ENCODE data around the gene HTATSF1. TPM values are rescaled to one million over a fixed set of nuclear protein-coding genes. Genes with fewer than 3 reads are reported as not detected.

HTATSF1 gene
- total RNA-seq, 2 experiments from 2014 or later: 62.1 to 63.2 TPM

DNA sequence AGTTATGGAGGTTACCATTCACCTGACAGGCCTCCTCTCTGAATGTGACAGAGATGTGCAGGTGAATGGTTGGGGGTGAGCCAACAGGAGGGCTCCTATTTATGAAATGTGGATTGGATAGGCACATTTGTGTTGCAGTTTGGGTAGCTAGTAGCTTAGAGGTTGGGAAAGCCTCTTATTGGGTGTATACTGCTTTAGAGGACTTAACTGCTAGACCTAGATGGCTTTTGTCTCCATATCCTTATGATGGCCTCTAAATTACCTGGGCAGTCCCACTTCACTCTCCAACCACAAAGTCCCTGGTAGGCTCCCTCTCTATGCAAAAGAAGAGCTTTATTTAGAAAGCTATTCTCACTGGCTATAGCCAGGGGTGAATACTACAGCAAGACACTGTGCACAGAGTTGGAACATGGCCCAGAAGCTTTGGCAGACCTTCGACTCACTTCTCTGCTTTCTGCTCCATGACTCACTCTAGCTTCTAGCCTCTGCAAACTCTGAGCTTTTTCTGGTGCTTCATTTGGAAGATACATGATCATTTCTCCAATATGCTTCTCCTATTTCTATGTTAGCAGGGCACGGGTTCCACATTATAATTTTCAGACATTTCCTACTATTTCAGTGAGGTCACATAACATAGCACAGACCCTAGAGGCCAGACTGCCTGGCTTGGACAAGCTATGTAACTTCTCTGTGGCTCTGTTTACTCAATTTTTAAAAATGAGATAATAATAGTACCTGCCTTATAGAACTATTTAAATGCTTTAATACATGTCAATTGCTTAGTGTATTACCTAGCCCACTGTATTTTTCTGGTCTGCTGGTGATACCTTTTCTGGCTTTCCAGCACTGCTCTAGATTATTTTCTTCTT, 28.6 kb downstream of the HTATSF1 start:
- H3K36me3 Mint-ChIP-seq (ENCODE audit: low read depth): peaks cover 15% of the 10 kb centered on the region
- peaks cover 3% of the 10 kb centered on the region for H3K9me3 Mint-ChIP-seq
- peaks cover 16% of the 10 kb centered on the region for H3K4me1 Mint-ChIP-seq
- no peak overlapping the region for H3K4me3 Mint-ChIP-seq
- CTCF ChIA-PET: interaction anchor here (0.8 to 1.6 kb wide), 3 partner anchors 8 to 44 kb away, joined by 3 to 4 read pairs (median 4); no protein-coding TSS in a partner anchor
- no peak overlapping the region for H3K27ac Mint-ChIP-seq
- DNase-seq: no peak
- POLR2A ChIA-PET: no interaction called here
- no peaks in the 10 kb centered on the region for H3K27me3 Mint-ChIP-seq

DNA sequence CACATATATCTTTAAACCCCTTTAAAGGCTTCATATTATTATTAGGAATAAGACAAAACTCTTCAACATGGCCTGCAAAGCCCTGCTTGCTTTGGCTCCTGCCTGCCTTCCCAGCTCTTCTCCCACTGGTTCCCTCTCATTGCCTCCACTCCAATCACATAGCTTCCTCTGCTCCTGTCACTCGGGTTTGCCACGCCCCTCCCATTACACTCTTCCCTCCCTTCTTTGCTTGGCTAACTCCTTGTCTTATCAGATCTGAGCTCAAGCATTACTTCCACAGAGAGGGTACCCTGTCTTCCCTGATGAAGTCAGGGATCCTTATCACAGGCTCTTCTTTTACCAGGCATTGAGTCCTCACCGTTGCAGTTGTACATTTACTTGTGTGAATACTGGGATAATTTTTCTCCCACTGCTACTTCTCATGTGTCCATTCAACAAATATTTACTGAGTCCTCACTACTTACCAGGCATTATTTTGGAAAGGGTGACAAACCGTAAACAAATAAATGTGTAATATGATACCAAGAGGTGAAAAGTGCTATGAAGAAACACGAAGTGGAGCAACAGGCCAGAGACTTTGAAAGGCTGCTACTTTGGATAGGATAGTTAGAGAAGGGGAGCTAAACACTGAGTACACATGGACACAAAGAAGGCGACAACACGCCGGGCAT, 31.4 kb downstream of the HTATSF1 start:
- Mint-ChIP-seq H3K4me3 (no peak overlapping the region), H3K9me3 (peaks cover 3% of the 10 kb centered on the region), H3K27me3 (no peaks in the 10 kb centered on the region), H3K36me3 (ENCODE audit: low read depth) (peaks cover 9% of the 10 kb centered on the region), H3K27ac (no peak overlapping the region), H3K4me1 (peaks cover 8% of the 10 kb centered on the region)
- ChIA-PET POLR2A (no interaction called here), CTCF (no interaction called here)
- DNase-seq: no peak

DNA sequence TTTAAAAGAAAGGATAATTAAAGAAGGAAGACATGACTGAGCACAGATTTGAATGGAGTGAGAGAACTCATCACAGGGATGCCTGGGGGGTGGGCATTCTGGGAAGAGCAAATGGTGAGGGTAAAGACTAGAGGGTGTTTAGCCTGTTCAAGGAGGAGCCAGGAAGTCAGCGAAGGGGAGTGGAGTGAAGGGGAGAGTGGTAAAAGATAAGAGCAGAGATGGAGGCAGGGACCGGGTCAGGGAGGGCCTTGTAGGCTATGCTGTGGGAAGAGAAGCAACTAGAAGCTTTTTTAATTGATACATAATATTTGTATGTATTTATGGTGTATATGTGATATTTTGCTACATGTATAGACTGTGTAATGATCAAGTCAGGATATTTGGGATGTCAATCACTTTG, 32.4 kb downstream of the HTATSF1 start:
- Mint-ChIP-seq H3K36me3 (ENCODE audit: low read depth) (peaks cover 5% of the 10 kb centered on the region), H3K4me3 (no peak overlapping the region), H3K4me1 (peaks cover 8% of the 10 kb centered on the region), H3K27ac (no peak overlapping the region), H3K9me3 (peaks cover 2% of the 10 kb centered on the region), H3K27me3 (no peaks in the 10 kb centered on the region)
- POLR2A ChIA-PET: no interaction called here
- CTCF ChIA-PET: no interaction called here
- no peak for DNase-seq

DNA sequence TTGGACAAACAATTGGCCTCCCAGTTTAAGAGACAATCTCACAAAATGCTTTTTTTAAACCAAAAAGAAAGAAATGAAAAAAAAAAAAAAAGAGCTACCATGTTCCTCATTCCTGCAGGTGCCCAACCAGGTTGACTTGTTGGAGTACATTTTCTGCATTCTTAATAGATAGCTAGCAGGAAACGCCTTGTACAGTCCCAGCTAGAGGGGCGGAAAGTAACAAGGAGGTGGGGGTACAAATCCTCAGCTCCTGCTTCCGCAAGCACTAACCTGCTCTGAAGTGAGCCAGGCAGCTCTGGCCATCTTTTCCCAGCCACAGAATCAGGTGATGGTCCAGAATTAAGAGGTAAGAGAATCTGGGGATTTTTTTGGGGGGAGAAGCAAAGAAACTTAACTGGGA, 34.6 kb downstream of the HTATSF1 start, which contains the start of gene VGLL1:
Gene VGLL1 (plus strand): TSS at position 265 of the 400 bp plus-strand sequence. CDS start 3,806 bp downstream, outside the sequence.
- CTCF ChIA-PET: interaction anchor here (0.6 kb wide), 3 partner anchors 35 to 947 kb away, joined by 3 to 4 read pairs (median 3); no protein-coding TSS in a partner anchor
- POLR2A ChIA-PET: interaction anchor here (0.6 kb wide), 1 partner anchor 27 kb away, joined by 3 read pairs; no protein-coding TSS in a partner anchor

DNA sequence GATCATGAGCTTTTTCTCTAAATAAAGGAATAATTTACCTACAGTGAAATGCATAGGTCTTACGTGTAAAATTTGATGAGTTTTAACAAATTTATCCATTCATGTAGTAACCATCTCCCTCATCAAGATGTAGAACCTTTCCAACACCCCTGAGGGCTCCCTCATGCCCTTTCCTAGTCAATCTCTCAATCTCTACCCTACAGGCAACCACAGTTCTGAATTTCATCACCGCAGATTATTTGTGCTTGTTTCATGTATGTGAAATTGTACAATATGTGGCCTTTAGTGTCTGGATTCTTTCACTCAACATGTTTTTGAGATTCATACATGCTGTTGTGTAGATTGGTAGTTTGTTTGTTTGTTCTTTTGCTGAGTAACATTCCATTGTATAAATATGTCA, 36.7 kb downstream of the HTATSF1 start:
- H3K9me3 Mint-ChIP-seq: no peaks in the 10 kb centered on the region
- no peak overlapping the region for H3K4me3 Mint-ChIP-seq
- CTCF ChIA-PET: interaction anchor here (0.7 kb wide), 1 partner anchor 14 kb away, joined by 3 read pairs; no protein-coding TSS in a partner anchor
- H3K27me3 Mint-ChIP-seq: peaks cover 7% of the 10 kb centered on the region
- H3K4me1 Mint-ChIP-seq: peaks cover 6% of the 10 kb centered on the region
- POLR2A ChIA-PET: no interaction called here
- no peak for DNase-seq
- no peak overlapping the region for H3K27ac Mint-ChIP-seq
- no peaks in the 10 kb centered on the region for H3K36me3 Mint-ChIP-seq (ENCODE audit: low read depth)

More for the DNA sequence above, 34.6 kb downstream of the HTATSF1 start, which contains the start of gene VGLL1:
- no peak within 1 kb of the TSS for H3K27ac Mint-ChIP-seq
- H3K4me3 Mint-ChIP-seq: no peak within 1 kb of the TSS
- H3K36me3 Mint-ChIP-seq (ENCODE audit: low read depth): peaks cover 5% of the 10 kb centered on the region
- peaks cover 7% of the 10 kb centered on the region for H3K27me3 Mint-ChIP-seq
- no peak for DNase-seq
- no peaks in the 10 kb centered on the region for H3K9me3 Mint-ChIP-seq
- H3K4me1 Mint-ChIP-seq: peaks cover 8% of the 10 kb centered on the region

DNA sequence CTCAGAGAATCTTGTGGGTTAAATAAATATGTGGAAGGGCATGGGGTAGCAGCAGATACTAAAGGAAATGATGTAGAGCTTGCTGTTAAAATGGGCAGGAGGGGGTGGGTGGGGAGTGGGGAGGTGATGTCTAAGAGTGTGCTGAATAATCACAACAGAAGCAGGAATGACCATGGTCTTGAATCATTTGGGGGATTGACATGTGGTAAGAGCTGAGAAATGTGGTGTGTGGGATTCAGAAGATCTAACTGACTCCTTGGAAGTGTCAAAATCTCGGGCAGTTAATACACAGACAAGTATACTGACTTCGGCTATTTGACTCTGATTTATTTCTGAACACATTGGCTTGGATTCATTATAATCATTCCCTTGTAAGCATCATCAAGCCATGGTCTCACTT, 41.4 kb downstream of the HTATSF1 start:
- no peak overlapping the region for H3K4me3 Mint-ChIP-seq
- H3K27ac Mint-ChIP-seq: no peak overlapping the region
- no peaks in the 10 kb centered on the region for H3K36me3 Mint-ChIP-seq (ENCODE audit: low read depth)
- peaks cover 12% of the 10 kb centered on the region for H3K4me1 Mint-ChIP-seq
- no peaks in the 10 kb centered on the region for H3K9me3 Mint-ChIP-seq
- DNase-seq: no peak
- POLR2A ChIA-PET: no interaction called here
- H3K27me3 Mint-ChIP-seq: peaks cover 7% of the 10 kb centered on the region
- CTCF ChIA-PET: no interaction called here

DNA sequence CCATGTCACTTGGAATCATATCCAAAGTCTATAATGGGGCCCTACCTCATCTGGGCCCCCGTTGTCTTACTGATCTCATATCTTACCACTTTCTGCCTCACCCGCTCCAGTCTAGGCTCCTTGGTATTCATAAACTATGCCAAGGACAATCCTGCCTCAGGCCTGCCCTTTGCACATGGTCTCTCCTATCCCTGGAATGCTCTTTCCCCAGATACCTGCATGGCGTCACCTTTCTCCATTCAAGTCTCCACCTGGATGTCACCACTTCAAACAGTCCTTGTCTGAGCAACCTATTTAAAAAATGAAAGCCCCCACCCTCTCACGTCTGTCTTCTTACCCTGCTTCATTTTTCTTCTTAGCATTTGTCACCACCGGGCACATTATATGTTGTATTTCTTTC, 42.8 kb downstream of the HTATSF1 start:
- ChIA-PET POLR2A (no interaction called here), CTCF (no interaction called here)
- H3K27ac Mint-ChIP-seq: no peak overlapping the region
- no peaks in the 10 kb centered on the region for H3K36me3 Mint-ChIP-seq (ENCODE audit: low read depth)
- peaks cover 6% of the 10 kb centered on the region for H3K27me3 Mint-ChIP-seq
- peaks cover 23% of the 10 kb centered on the region for H3K4me1 Mint-ChIP-seq
- no peak overlapping the region for H3K4me3 Mint-ChIP-seq
- H3K9me3 Mint-ChIP-seq: no peaks in the 10 kb centered on the region
- no peak for DNase-seq

DNA sequence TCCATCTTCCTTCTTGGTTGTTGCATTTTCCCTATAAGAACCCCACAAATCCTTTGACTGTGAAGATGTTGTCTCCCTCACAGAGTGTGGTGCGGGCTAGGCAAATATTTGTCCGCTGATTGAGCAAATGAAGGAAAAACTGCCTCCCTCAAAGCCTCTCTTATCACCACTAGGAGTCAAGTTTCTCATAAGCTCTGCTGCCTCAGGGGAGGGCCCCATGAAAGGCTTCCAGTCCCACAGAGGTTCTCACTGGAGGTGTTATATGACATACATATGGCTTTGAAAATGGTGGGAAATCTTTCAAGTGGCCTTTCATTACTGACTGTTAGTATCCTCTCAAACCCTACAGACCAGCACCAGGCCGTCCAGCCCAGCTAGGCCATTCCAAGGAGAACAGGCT, 43.9 kb downstream of the HTATSF1 start:
- ChIA-PET POLR2A (no interaction called here), CTCF (no interaction called here)
- no peak overlapping the region for H3K4me3 Mint-ChIP-seq

DNA sequence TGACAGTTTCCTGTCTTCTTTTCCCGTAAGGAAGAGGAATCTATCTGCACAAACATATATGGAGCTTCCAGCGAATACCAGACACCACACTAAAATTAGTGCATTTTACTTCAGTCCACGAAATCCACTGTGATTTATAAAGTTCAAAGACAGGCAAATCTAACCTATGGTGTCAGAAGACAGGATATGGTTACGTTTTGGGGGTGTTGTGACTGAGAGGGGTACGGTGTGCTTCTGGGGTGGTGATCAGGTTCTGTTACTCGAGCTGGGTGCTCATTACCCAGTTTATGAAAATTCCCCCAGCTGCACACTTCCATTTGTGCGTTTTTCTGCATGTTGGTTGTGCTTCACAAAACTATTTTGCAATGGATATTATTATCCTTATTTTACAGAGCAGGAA, 44.9 kb downstream of the HTATSF1 start:
- H3K27ac Mint-ChIP-seq: no peak overlapping the region
- peaks cover 44% of the 10 kb centered on the region for H3K4me1 Mint-ChIP-seq
- H3K27me3 Mint-ChIP-seq: no peaks in the 10 kb centered on the region
- DNase-seq: no peak
- no peaks in the 10 kb centered on the region for H3K9me3 Mint-ChIP-seq
- ChIA-PET CTCF (interaction anchor here (1.2 kb wide), 1 partner anchor 35 kb away, joined by 3 read pairs; no protein-coding TSS in a partner anchor), POLR2A (no interaction called here)
- H3K36me3 Mint-ChIP-seq (ENCODE audit: low read depth): no peaks in the 10 kb centered on the region
- H3K4me3 Mint-ChIP-seq: no peak overlapping the region

More for the DNA sequence above, 43.9 kb downstream of the HTATSF1 start:
- H3K27ac Mint-ChIP-seq: no peak overlapping the region
- no peaks in the 10 kb centered on the region for H3K36me3 Mint-ChIP-seq (ENCODE audit: low read depth)
- peaks cover 4% of the 10 kb centered on the region for H3K27me3 Mint-ChIP-seq
- H3K4me1 Mint-ChIP-seq: peaks cover 34% of the 10 kb centered on the region
- no peaks in the 10 kb centered on the region for H3K9me3 Mint-ChIP-seq
- no peak for DNase-seq

DNA sequence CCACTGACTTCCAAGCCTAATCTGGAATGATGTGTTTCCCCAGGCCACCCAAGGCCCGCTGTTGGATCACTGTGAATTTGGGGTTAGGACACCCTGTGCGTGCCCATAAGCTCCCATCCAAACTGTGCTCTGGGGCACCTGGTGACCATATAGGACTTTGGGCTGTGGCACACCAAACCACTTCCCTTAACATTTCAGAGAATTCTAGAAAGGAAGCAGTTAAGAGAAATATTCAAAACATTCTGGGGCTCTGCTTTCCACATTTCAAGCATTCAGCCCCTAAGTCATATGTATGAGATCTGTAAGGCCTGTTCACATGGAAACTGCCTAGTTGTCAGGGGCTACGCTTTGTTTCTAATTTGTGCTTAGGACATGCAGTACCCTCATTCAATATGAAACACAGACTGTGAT, 49.0 kb downstream of the HTATSF1 start:
- POLR2A ChIA-PET: no interaction called here
- H3K4me3 Mint-ChIP-seq: peak overlapping the region; percentile 4
- DNase-seq: peak; percentile 31
- no peaks in the 10 kb centered on the region for H3K36me3 Mint-ChIP-seq (ENCODE audit: low read depth)
- CTCF ChIA-PET: no interaction called here
- H3K4me1 Mint-ChIP-seq: peaks cover 51% of the 10 kb centered on the region
- peak overlapping the region; percentile 90 for H3K27ac Mint-ChIP-seq
- no peaks in the 10 kb centered on the region for H3K27me3 Mint-ChIP-seq
- no peaks in the 10 kb centered on the region for H3K9me3 Mint-ChIP-seq

DNA sequence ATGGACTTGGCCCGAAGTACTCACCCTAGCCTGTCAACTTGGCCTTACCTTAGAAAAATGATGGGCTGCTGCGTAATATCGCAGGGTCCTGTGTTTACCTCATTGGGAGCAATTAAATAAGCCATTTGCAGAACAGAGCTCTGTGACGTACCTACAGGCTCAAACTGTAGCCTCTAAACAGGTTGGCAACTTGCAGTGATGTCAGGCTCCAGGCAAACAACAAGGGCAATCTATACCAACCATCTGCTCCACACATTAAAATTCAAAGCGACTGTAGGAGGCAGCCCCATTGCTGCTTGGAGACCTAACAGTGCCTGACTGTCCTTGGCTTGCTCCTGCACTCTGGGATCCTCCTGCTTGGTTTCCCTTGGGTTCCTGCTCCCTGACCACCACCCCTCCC, 51.8 kb downstream of the HTATSF1 start:
- Mint-ChIP-seq H3K27me3 (no peaks in the 10 kb centered on the region), H3K36me3 (ENCODE audit: low read depth) (no peaks in the 10 kb centered on the region), H3K4me1 (peaks cover 37% of the 10 kb centered on the region), H3K27ac (no peak overlapping the region), H3K9me3 (peaks cover 2% of the 10 kb centered on the region), H3K4me3 (no peak overlapping the region)
- no peak for DNase-seq
- ChIA-PET POLR2A (no interaction called here), CTCF (no interaction called here)

DNA sequence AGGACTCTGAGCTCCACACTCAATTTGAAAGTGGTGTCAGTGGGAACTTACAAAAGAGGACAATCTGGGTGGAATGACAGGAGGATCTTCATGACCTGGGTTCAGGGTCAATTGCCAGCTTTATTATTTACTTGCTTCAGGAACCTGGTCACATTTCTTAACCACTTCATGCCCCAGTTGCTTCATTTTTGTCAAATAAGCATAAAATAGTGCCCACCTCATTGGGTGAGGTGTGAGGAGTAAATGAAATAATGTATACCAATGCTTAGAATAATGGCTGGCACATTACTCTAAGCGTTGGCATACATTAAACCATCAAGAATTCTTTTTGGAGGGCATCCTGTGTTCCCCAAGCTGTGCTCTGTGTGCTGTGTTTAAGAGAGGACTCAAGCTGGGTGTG, 54.0 kb downstream of the HTATSF1 start:
- Mint-ChIP-seq H3K36me3 (ENCODE audit: low read depth) (no peaks in the 10 kb centered on the region), H3K9me3 (peaks cover 2% of the 10 kb centered on the region), H3K27me3 (no peaks in the 10 kb centered on the region), H3K27ac (no peak overlapping the region), H3K4me1 (peaks cover 15% of the 10 kb centered on the region), H3K4me3 (no peak overlapping the region)
- no peak for DNase-seq
- ChIA-PET CTCF (interaction anchor here (0.7 kb wide), 1 partner anchor 19 kb away, joined by 3 read pairs; no protein-coding TSS in a partner anchor), POLR2A (no interaction called here)

DNA sequence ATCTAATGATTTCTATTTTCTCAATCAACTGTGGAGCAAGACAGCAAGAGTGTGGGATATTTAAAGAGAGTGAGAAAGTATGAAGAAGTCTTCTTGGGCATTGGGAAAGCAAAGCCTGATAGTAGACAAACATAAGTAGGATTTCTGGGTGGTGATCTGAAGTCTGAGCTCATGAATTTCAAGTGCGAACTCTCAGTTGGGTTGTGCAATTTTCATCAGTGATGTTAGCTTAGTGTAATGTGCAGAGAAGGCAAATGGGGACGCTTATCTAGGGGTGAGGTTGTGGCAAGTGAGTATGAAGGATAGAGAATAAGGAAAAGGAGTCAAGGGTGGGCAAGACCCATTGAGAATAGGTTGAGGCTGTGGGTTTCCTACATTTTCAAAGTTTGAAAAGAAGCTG, 58.3 kb downstream of the HTATSF1 start:
- Mint-ChIP-seq H3K27me3 (no peaks in the 10 kb centered on the region), H3K27ac (no peak overlapping the region), H3K4me3 (no peak overlapping the region), H3K36me3 (ENCODE audit: low read depth) (no peaks in the 10 kb centered on the region), H3K4me1 (no peaks in the 10 kb centered on the region), H3K9me3 (peaks cover 2% of the 10 kb centered on the region)
- POLR2A ChIA-PET: no interaction called here
- CTCF ChIA-PET: interaction anchor here (1.2 to 2.0 kb wide), 2 partner anchors 16 to 21 kb away, joined by 3 to 5 read pairs; no protein-coding TSS in a partner anchor
- DNase-seq: no peak

Measured in activated CD4-positive, alpha-beta T cell treated with anti-CD3 and anti-CD28 coated beads, Interleukin-2, amount 10 ng/mL, durations not matched to agents 7 days and 5 days (primary cell).